Neural progenitor cell (in vitro differentiated cells): ENCODE measurements around the gene SUMF1.

Source experiments
- CTCF ChIP-seq: fragments of 200-600 bp; sonication (generic); IDR thresholded peaks from 2 replicates; pipeline ENCODE4 v1.5.1; 2017; ENCODE audit warnings: antibody characterized with exemption, mild to moderate bottlenecking
- EZH2 ChIP-seq: fragments of 200-600 bp; sonication (generic); IDR thresholded peaks from 2 replicates; pipeline ENCODE4 v1.6.1; 2017; ENCODE audit warnings: antibody characterized with exemption, mild to moderate bottlenecking, moderate library complexity
- EZH2phosphoT487 ChIP-seq: fragments of 200-600 bp; sonication (generic); IDR thresholded peaks from 2 replicates; pipeline ENCODE4 v1.6.1; 2017; ENCODE audit warnings: antibody characterized with exemption

GRCh38 chr3:4396542-4396941, 70.5 kb downstream of the SUMF1 start:
- TF ChIP-seq EZH2phosphoT487 (no peak), CTCF (no peak), EZH2 (no peak)
